Keratinocyte (primary cell): ENCODE data around the gene FAM234A.

Experiments used
- EZH2 ChIP-seq: IDR thresholded peaks from one replicate; pipeline ENCODE4 v1.6.1; 2012; ENCODE audit warnings: inconsistent platforms, mild to moderate bottlenecking, low read length, moderate library complexity
- TF ChIP-seq, protein P1 (sequence below), 3 experiments: IDR thresholded peaks in 1 of 3; conservative IDR thresholded peaks in 1 of 3; optimal IDR thresholded peaks in 1 of 3; 2 replicates in 2 of 3; 3 replicates in 1 of 3; pipeline versions ENCODE3 to v1.5.1; 2011; ENCODE audit warnings: low read length in 3 of 3, mild to moderate bottlenecking in 3 of 3, moderate library complexity in 2 of 3, control low read depth in 1 of 3, inconsistent platforms in 1 of 3; ENCODE audit not compliant: insufficient read depth in 2 of 3; ENCODE audit errors: extremely low read depth in 1 of 3

DNA sequence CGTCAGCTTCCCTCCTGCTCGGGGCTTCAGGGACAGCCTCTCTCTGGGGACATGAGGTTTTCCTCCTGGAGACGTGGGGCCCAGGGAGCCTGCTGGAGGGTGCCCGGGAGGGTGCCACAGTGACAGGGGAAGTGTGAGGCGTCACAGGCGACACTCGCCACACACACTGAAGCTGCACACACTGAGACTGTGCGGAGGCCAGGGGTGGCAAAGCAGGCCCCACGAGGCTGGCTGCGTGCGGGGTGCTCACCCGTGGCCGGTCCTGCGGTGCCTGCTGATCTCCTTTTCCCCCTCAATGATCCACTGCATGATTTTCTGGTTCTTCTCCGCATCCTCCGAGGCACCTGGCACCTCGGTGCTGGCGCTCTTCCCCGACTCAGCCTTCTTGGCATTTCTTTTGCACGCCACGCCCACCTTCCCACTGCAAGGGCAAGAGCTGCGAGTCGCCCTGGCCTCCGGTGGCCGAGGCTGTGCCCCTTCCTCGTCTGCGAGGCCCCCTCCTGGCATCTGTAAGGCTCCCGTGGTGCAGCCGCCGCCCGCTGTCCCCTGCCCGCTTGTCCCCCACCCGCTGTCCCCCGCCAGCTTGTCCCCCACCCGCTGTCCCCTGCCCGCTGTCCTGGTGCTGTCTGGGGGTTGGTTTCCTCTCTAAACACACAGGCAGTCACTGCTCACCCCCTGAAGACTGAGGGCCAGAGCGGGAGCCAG lies 62.3 kb downstream of the FAM234A start:
- TF ChIP-seq, protein P1, sequence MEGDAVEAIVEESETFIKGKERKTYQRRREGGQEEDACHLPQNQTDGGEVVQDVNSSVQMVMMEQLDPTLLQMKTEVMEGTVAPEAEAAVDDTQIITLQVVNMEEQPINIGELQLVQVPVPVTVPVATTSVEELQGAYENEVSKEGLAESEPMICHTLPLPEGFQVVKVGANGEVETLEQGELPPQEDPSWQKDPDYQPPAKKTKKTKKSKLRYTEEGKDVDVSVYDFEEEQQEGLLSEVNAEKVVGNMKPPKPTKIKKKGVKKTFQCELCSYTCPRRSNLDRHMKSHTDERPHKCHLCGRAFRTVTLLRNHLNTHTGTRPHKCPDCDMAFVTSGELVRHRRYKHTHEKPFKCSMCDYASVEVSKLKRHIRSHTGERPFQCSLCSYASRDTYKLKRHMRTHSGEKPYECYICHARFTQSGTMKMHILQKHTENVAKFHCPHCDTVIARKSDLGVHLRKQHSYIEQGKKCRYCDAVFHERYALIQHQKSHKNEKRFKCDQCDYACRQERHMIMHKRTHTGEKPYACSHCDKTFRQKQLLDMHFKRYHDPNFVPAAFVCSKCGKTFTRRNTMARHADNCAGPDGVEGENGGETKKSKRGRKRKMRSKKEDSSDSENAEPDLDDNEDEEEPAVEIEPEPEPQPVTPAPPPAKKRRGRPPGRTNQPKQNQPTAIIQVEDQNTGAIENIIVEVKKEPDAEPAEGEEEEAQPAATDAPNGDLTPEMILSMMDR (optimal IDR thresholded peaks at IDR 0.05 in 1 of 3, IDR thresholded peaks at IDR 0.05 in 1 of 3, conservative IDR thresholded peaks at IDR 0.05 in 1 of 3; ENCODE audit: extremely low read depth in 1 of 3, insufficient read depth in 2 of 3, low read length in 3 of 3): no peak
- TF ChIP-seq EZH2: no peak
